GM23248 (cell line): ENCODE measurements around the gene FAM162B.
"Not testable (repeated sequence)": the region's sequence is repeated elsewhere in the genome, so short reads cannot be mapped to it uniquely, and the experiment has no call there.

Experiments
- EZH2 ChIP-seq: fragments of 200-600 bp; sonication (generic); IDR thresholded peaks from 2 replicates; pipeline ENCODE4 v1.6.1; 2018; ENCODE audit warnings: antibody characterized with exemption, mild to moderate bottlenecking; ENCODE audit not compliant: insufficient read depth, poor library complexity, severe bottlenecking
- EZH2phosphoT487 ChIP-seq: fragments of 200-600 bp; sonication (generic); IDR thresholded peaks from 2 replicates; pipeline ENCODE4 v1.6.1; 2018; ENCODE audit warnings: antibody characterized with exemption, moderate library complexity, mild to moderate bottlenecking, low read depth; ENCODE audit not compliant: insufficient read depth

- not testable (repeated sequence) for TF ChIP-seq EZH2, EZH2phosphoT487
These were observed 61.6 kb downstream of the FAM162B start for GRCh38 chr6:116703888-116704287.
